ENCODE measurements around the gene MOB1B. TPM values are rescaled to one million over a fixed set of nuclear protein-coding genes. Genes with fewer than 3 reads are reported as not detected.

Gene MOB1B
- total RNA-seq, 4 donors from 2014 or later, result 8.3 to 17.9 (median 11.6) TPM

- no peak overlapping the region for H3K27ac ChIP-seq
- no peak overlapping the region for H3K4me3 ChIP-seq
- no peaks in the 10 kb centered on the region for H3K4me1 ChIP-seq
- no peaks in the 10 kb centered on the region for H3K9me3 ChIP-seq
- intact Hi-C loops (cut with DNase I), result no loop called here
- no peaks in the 10 kb centered on the region for H3K27me3 ChIP-seq
- no peak for TF ChIP-seq CTCF (IDR thresholded peaks at IDR 0.05)
- no peak for TF ChIP-seq POLR2A (IDR thresholded peaks at IDR 0.05)
- no peak for DNase-seq
- H3K36me3 ChIP-seq, result no peaks in the 10 kb centered on the region
Measured at GRCh38 chr4:70868778-70869177, 33.4 kb upstream of the MOB1B start.

- Histone ChIP-seq H3K4me1 (no peaks in the 10 kb centered on the region), H3K36me3 (no peaks in the 10 kb centered on the region), H3K27ac (no peak overlapping the region), H3K9me3 (no peaks in the 10 kb centered on the region), H3K27me3 (no peaks in the 10 kb centered on the region), H3K4me3 (no peak overlapping the region)
- DNase-seq, result no peak
- 85 to 89% methylated on average over 3 of the region's 3 CpGs for WGBS, 2 donors
- intact Hi-C loops (cut with DNase I), result no loop called here
- no peak for TF ChIP-seq CTCF (IDR thresholded peaks at IDR 0.05)
- TF ChIP-seq POLR2A (IDR thresholded peaks at IDR 0.05), result no peak
Measured at GRCh38 chr4:70873216-70873615, 29.0 kb upstream of the MOB1B start.

- no peak overlapping the region for H3K4me3 ChIP-seq
Measured at GRCh38 chr4:70874268-70875156, 27.7 kb upstream of the MOB1B start.

GRCh38 chr4:70877556-70877955 lies 24.6 kb upstream of the MOB1B start:
- Histone ChIP-seq H3K4me3 (no peak overlapping the region), H3K27me3 (no peaks in the 10 kb centered on the region), H3K9me3 (no peaks in the 10 kb centered on the region), H3K27ac (no peak overlapping the region), H3K4me1 (no peaks in the 10 kb centered on the region), H3K36me3 (no peaks in the 10 kb centered on the region)
- intact Hi-C loops (cut with DNase I), result no loop called here
- WGBS, 2 donors, result 85 to 88% methylated on average over 3 of the region's 3 CpGs
- DNase-seq, result no peak
- no peak for TF ChIP-seq CTCF (IDR thresholded peaks at IDR 0.05)
- no peak for TF ChIP-seq POLR2A (IDR thresholded peaks at IDR 0.05)

More at GRCh38 chr4:70874268-70875156, 27.7 kb upstream of the MOB1B start:
- no peak overlapping the region for H3K27ac ChIP-seq
- H3K36me3 ChIP-seq, result no peaks in the 10 kb centered on the region
- no peaks in the 10 kb centered on the region for H3K9me3 ChIP-seq
- no peak for DNase-seq
- 82 to 90% methylated on average over 17 to 19 of the region's 19 CpGs for WGBS, 2 donors
- intact Hi-C loops (cut with DNase I), result no loop called here
- H3K4me1 ChIP-seq, result no peaks in the 10 kb centered on the region
- no peaks in the 10 kb centered on the region for H3K27me3 ChIP-seq
- TF ChIP-seq CTCF (IDR thresholded peaks at IDR 0.05) (no peak), POLR2A (IDR thresholded peaks at IDR 0.05) (no peak)

DNA sequence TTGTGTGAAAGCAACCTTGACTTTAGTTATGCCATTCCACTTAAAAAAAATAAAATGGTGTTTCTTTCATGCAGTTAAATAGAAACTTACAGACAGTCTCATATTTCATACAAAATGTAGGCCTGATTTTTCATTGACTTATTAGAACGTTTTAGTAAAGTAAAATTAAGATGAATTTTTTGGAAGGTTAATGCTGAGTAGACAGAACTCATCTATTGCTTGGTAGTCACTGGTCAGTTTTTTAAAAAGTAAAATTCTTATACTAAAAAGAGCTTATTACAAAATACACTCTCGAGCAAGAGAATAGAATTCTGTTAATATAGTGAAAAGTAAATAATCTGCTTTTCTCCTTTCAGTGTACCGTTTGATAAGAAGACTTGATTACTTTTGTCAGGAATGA lies 21.4 kb upstream of the MOB1B start:
- H3K36me3 ChIP-seq, result no peaks in the 10 kb centered on the region
- no peak for DNase-seq
- H3K9me3 ChIP-seq, result no peaks in the 10 kb centered on the region
- H3K4me1 ChIP-seq, result no peaks in the 10 kb centered on the region
- H3K27me3 ChIP-seq, result no peaks in the 10 kb centered on the region
- H3K27ac ChIP-seq, result no peak overlapping the region
- intact Hi-C loops (cut with DNase I), result no loop called here
- TF ChIP-seq POLR2A (IDR thresholded peaks at IDR 0.05) (no peak), CTCF (IDR thresholded peaks at IDR 0.05) (no peak)
- H3K4me3 ChIP-seq, result no peak overlapping the region
- 57 to 63% methylated on average over 3 of the region's 3 CpGs for WGBS, 2 donors

Data from esophagus squamous epithelium (tissue), 5 donors.